Kidney epithelial cell (primary cell): ENCODE results near the gene GSTP1. TPM values are rescaled to one million over a fixed set of nuclear protein-coding genes. Genes with fewer than 3 reads are reported as not detected.

Experiments used
- DNase-seq: peaks from one replicate; pipeline ENCODE4 v3.0.0-alpha.2; 2010; ENCODE audit warnings: low read depth
- H3K27me3 ChIP-seq: 2 replicates; pipeline ENCODE4 v1.6.0; 2011; ENCODE audit warnings: low read length; ENCODE audit not compliant: control insufficient read depth, insufficient read depth
- H3K36me3 ChIP-seq: 2 replicates; pipeline ENCODE4 v1.5.1; 2011; ENCODE audit warnings: low read length; ENCODE audit not compliant: control insufficient read depth, insufficient read depth
- H3K4me3 ChIP-seq: 2 replicates; pipeline ENCODE4 v1.5.1; 2011; ENCODE audit warnings: low read depth, mild to moderate bottlenecking, control low read depth, low read length
- CTCF ChIP-seq: IDR thresholded peaks from 2 replicates; pipeline ENCODE4 v1.5.1; 2011; ENCODE audit warnings: mild to moderate bottlenecking, moderate library complexity, low read length, control low read depth, inconsistent platforms; ENCODE audit not compliant: insufficient read depth, poor library complexity, severe bottlenecking
- total RNA-seq: library from RNA; depleted of rRNA; stranded (reverse); fragments of >200 nt; gene quantifications from 2 replicates; pipeline ENCODE4 v1.2.3, GENCODE V29; 2015

GSTP1 gene
- total RNA-seq, 1 donor from 2014 or later, result 1,390 TPM

GRCh38 chr11:67539550-67539949 is 44.1 kb upstream of the GSTP1 start:
- DNase-seq, result no peak
- Histone ChIP-seq H3K27me3 (no peaks in the 10 kb centered on the region), H3K36me3 (no peaks in the 10 kb centered on the region), H3K4me3 (no peak overlapping the region)
- TF ChIP-seq CTCF, result no peak

GRCh38 chr11:67541198-67541597 is 42.4 kb upstream of the GSTP1 start:
- no peak for TF ChIP-seq CTCF
- Histone ChIP-seq H3K27me3 (no peaks in the 10 kb centered on the region), H3K36me3 (no peaks in the 10 kb centered on the region), H3K4me3 (no peak overlapping the region)
- DNase-seq, result no peak

- no peak overlapping the region for H3K4me3 ChIP-seq
- DNase-seq, result no peak
- no peaks in the 10 kb centered on the region for H3K27me3 ChIP-seq
- no peaks in the 10 kb centered on the region for H3K36me3 ChIP-seq
- no peak for TF ChIP-seq CTCF
Measured at GRCh38 chr11:67542169-67542568, 41.4 kb upstream of the GSTP1 start.

- no peak for TF ChIP-seq CTCF
- Histone ChIP-seq H3K36me3 (no peaks in the 10 kb centered on the region), H3K27me3 (no peaks in the 10 kb centered on the region), H3K4me3 (no peak overlapping the region)
- DNase-seq, result no peak
Measured at GRCh38 chr11:67542971-67543370, 40.6 kb upstream of the GSTP1 start.

GRCh38 chr11:67543585-67543984 is 40.0 kb upstream of the GSTP1 start:
- Histone ChIP-seq H3K36me3 (no peaks in the 10 kb centered on the region), H3K27me3 (no peaks in the 10 kb centered on the region), H3K4me3 (no peak overlapping the region)
- no peak for TF ChIP-seq CTCF
- no peak for DNase-seq

- no peak for TF ChIP-seq CTCF
- no peak for DNase-seq
- no peaks in the 10 kb centered on the region for H3K36me3 ChIP-seq
- H3K4me3 ChIP-seq, result no peak overlapping the region
- no peaks in the 10 kb centered on the region for H3K27me3 ChIP-seq
Measured at GRCh38 chr11:67544616-67545242, 38.9 kb upstream of the GSTP1 start.
